A549 (cell line): ENCODE measurements around the gene MAPK8IP3. TPM values are rescaled to one million over a fixed set of nuclear protein-coding genes. Genes with fewer than 3 reads are reported as not detected.

Source experiments
- ATAC-seq, 2 experiments: fragments of 200-7000 bp in 1 of 2; fragments of >200 bp in 1 of 2; cut with Nextera tagmentation in 1 of 2; cut with Tn5 transposase in 1 of 2; 3 replicates each; pipeline versions ENCODE4 v1.8.0 to v1.9.1; 2018 to 2020; ENCODE audit warnings: mild to moderate bottlenecking in 1 of 2, moderate library complexity in 1 of 2
- CTCF ChIA-PET: fragments of 300-600 bp; sonication (Branson Sonifier 250); formaldehyde crosslinking; extraction: SDS; loops from one replicate; lab custom pipeline; 2021; ENCODE audit warnings: antibody characterized with exemption, inconsistent platforms; lab: Yijun Ruan, JAX
- POLR2A ChIA-PET: fragments of 350-600 bp; formaldehyde crosslinking; extraction: SDS; loops from one replicate; lab custom pipeline; 2021; ENCODE audit warnings: antibody characterized with exemption, inconsistent platforms; lab: Yijun Ruan, JAX
- DNase-seq, 2 experiments: peaks; one replicate each; pipeline versions ENCODE4 v3.0.0 to v3.0.0-alpha.2; 2011 to 2016; ENCODE audit warnings: low read depth in 1 of 2, low spot score in 1 of 2
- FAIRE-seq: peaks from 2 replicates; lab custom pipeline; 2011; peaks lifted over from hg19 to GRCh38; lab: Jason Lieb, UNC
- H3K27ac ChIP-seq, 2 experiments: fragments of >200 bp; sonication (Bioruptor Twin); formaldehyde crosslinking; 3 replicates each; pipeline ENCODE4 v1.5.1; 2016 to 2017
- H3K4me1 ChIP-seq: fragments of >200 bp; sonication (Bioruptor Twin); formaldehyde crosslinking; 3 replicates; pipeline ENCODE4 v1.6.1; 2016
- H3K4me2 ChIP-seq: fragments of >200 bp; sonication (Bioruptor Twin); formaldehyde crosslinking; 3 replicates; pipeline ENCODE4 v1.6.1; 2016
- H3K4me3 ChIP-seq: fragments of >200 bp; sonication (Bioruptor Twin); formaldehyde crosslinking; 3 replicates; pipeline ENCODE4 v1.5.1; 2016
- H3K9me3 ChIP-seq: fragments of >200 bp; sonication (Bioruptor Twin); formaldehyde crosslinking; 3 replicates; pipeline ENCODE4 v1.6.1; 2016
- CBX2 ChIP-seq: fragments of 200-600 bp; sonication (generic); IDR thresholded peaks from 2 replicates; pipeline ENCODE4 v1.6.1; 2016; ENCODE audit warnings: low read depth, mild to moderate bottlenecking, borderline replicate concordance
- CBX8 ChIP-seq: fragments of 200-600 bp; sonication (generic); IDR thresholded peaks from 2 replicates; pipeline ENCODE4 v1.6.1; 2016
- CEBPB ChIP-seq, 2 experiments: fragments of >200 bp in 1 of 2; sonication (Bioruptor Twin) in 1 of 2; formaldehyde crosslinking in 1 of 2; IDR thresholded peaks; 2 replicates each; pipeline ENCODE4 v1.6.1; 2012 to 2016
- CHD2 ChIP-seq: fragments of 150-350 bp; IDR thresholded peaks from 2 replicates; pipeline ENCODE4 v1.6.1; 2014; ENCODE audit warnings: low read length; ENCODE audit not compliant: partially characterized antibody
- CHD4 ChIP-seq: fragments of 200-600 bp; sonication (generic); IDR thresholded peaks from 2 replicates; pipeline ENCODE4 v1.6.1; 2016; ENCODE audit warnings: antibody characterized with exemption, mild to moderate bottlenecking, borderline replicate concordance
- EHMT2 ChIP-seq: fragments of 200-600 bp; sonication (generic); IDR thresholded peaks from 2 replicates; pipeline ENCODE4 v1.6.1; 2016; ENCODE audit warnings: antibody characterized with exemption, low read depth, mild to moderate bottlenecking, moderate library complexity
- EP300 ChIP-seq, 2 experiments: fragments of >200 bp; sonication (Bioruptor Twin); formaldehyde crosslinking; IDR thresholded peaks; 2 replicates in 1 of 2; 3 replicates in 1 of 2; pipeline ENCODE4 v1.6.1; 2016 to 2017
- FOSB ChIP-seq: fragments of 250-450 bp; sonication (Bioruptor Pico); IDR thresholded peaks from 2 replicates; pipeline ENCODE4 v1.5.0; 2020; ENCODE audit warnings: mild to moderate bottlenecking, moderate library complexity
- FOXS1 ChIP-seq: fragments of 250-450 bp; sonication (Bioruptor Pico); IDR thresholded peaks from 2 replicates; pipeline ENCODE4 v1.5.0; 2020; ENCODE audit warnings: mild to moderate bottlenecking, moderate library complexity
- HEYL ChIP-seq: fragments of 250-450 bp; sonication (Bioruptor Pico); IDR thresholded peaks from 2 replicates; pipeline ENCODE4 v1.8.0; 2021; ENCODE audit warnings: mild to moderate bottlenecking, moderate library complexity
- HOXA7 ChIP-seq: fragments of 250-450 bp; sonication (Bioruptor Pico); IDR thresholded peaks from 2 replicates; pipeline ENCODE4 v1.5.0; 2020; ENCODE audit warnings: mild to moderate bottlenecking, moderate library complexity
- JUNB ChIP-seq: fragments of >200 bp; sonication (Bioruptor Twin); formaldehyde crosslinking; IDR thresholded peaks from 2 replicates; pipeline ENCODE4 v1.6.1; 2016
- PHF8 ChIP-seq: fragments of 200-600 bp; sonication (generic); IDR thresholded peaks from 2 replicates; pipeline ENCODE4 v1.6.1; 2016; ENCODE audit warnings: low read depth, mild to moderate bottlenecking, antibody characterized with exemption, moderate library complexity, borderline replicate concordance
- POLR2AphosphoS2 ChIP-seq: conservative IDR thresholded peaks from 2 replicates; pipeline ENCODE4 v1.6.1; 2012; ENCODE audit warnings: low read length, improper control_type of control experiment, inconsistent platforms
- RAD21 ChIP-seq, 2 experiments: fragments of >200 bp in 1 of 2; sonication (Bioruptor Twin) in 1 of 2; formaldehyde crosslinking in 1 of 2; IDR thresholded peaks in 1 of 2; conservative IDR thresholded peaks in 1 of 2; 2 replicates in 1 of 2; 3 replicates in 1 of 2; pipeline ENCODE4 v1.6.1; 2012 to 2018; ENCODE audit warnings: inconsistent platforms in 1 of 2
- RCOR1 ChIP-seq: fragments of 150-350 bp; IDR thresholded peaks from 2 replicates; pipeline ENCODE4 v1.6.1; 2014; ENCODE audit warnings: antibody characterized with exemption, low read length, low read depth
- SREBF2 ChIP-seq: fragments of 450-650 bp; IDR thresholded peaks from 2 replicates; pipeline ENCODE4 v1.6.1; 2014; ENCODE audit warnings: mild to moderate bottlenecking, moderate library complexity
- ZNF302 ChIP-seq: fragments of 250-450 bp; sonication (Bioruptor Pico); IDR thresholded peaks from 2 replicates; pipeline ENCODE4 v1.9.0; 2021; ENCODE audit warnings: inconsistent platforms, mild to moderate bottlenecking, moderate library complexity
- WGBS: methylation state at CpG from one replicate; pipeline ENCODE4 v1.1.6; 2017; ENCODE audit errors: missing lambda C conversion rate; 5-methylcytosine and 5-hydroxymethylcytosine counted together
- polyA plus RNA-seq, 4 experiments: library from polyadenylated mRNA; depleted of rRNA in 3 of 4; stranded (reverse); fragments of >200 nt; fragmentation: RNase III in 1 of 4; extraction: RNeasy Plus Mini Kit Qiagen cat#74134 plus additional on column Dnase treatment in 1 of 4; gene quantifications; 2 replicates in 3 of 4; 3 replicates in 1 of 4; pipeline ENCODE4 v1.2.3, GENCODE V29; 2011 to 2017
- TF ChIP-seq, protein P1 (sequence below): IDR thresholded peaks from 2 replicates; pipeline ENCODE4 v1.6.1; 2012
- TF ChIP-seq, protein P2 (sequence below): IDR thresholded peaks from 2 replicates; pipeline ENCODE4 v1.6.1; 2012; ENCODE audit warnings: low read depth, borderline replicate concordance
- TF ChIP-seq, protein P3 (sequence below): fragments of >200 bp; sonication (Bioruptor Twin); formaldehyde crosslinking; IDR thresholded peaks from 3 replicates; pipeline ENCODE4 v1.6.1; 2016
- TF ChIP-seq, protein P4 (sequence below): fragments of >200 bp; sonication (Bioruptor Twin); formaldehyde crosslinking; IDR thresholded peaks from 3 replicates; pipeline ENCODE4 v1.5.1; 2016
- TF ChIP-seq, protein P5 (sequence below): IDR thresholded peaks from 2 replicates; pipeline ENCODE4 v1.6.1; 2012
- TF ChIP-seq, protein P6 (sequence below): fragments of >200 bp; sonication (Bioruptor Twin); formaldehyde crosslinking; IDR thresholded peaks from 2 replicates; pipeline ENCODE4 v1.6.1; 2016
- TF ChIP-seq, protein P7 (sequence below): fragments of 200-600 bp; sonication (generic); IDR thresholded peaks from 2 replicates; pipeline ENCODE4 v1.6.1; 2016; ENCODE audit warnings: antibody characterized with exemption, mild to moderate bottlenecking, moderate library complexity

Gene MAPK8IP3
- polyA plus RNA-seq, 2 of the 4 experiments (the other 2 are of a cell fraction), result 12.0 to 53.3 TPM

DNA sequence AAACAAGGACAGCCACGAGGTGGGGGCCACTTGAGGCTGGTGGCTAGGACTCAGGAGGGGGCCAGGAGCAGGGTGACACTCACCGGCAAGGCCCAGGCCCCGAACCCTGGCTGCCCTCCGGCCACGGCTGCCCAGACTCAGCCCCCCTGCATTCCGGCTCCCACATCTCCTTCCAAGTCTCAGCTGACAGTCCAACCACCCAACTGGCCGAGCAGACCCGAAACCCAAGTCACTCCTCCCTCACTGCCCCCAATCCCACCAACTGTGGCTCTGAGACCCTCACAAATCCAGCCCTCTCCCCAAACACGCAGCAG lies 111.2 kb downstream of the MAPK8IP3 start:
- peaks cover 10% of the 10 kb centered on the region; the same call in 1 of the 3 replicates for H3K4me1 ChIP-seq
- no peak for FAIRE-seq
- no peak overlapping the region for H3K27ac ChIP-seq
- POLR2A ChIA-PET, result interaction anchor here (1.7 kb wide), 1 partner anchor 148 kb away, joined by 4 read pairs; the partner anchor contains the start of gene RPS2
- no peak for DNase-seq
- CTCF ChIA-PET, result no interaction called here
- WGBS, result 91% methylated on average over 9 of the region's 9 CpGs
- no peaks in the 10 kb centered on the region for H3K9me3 ChIP-seq
- H3K4me3 ChIP-seq, result no peak overlapping the region
- H3K4me2 ChIP-seq, result no peak overlapping the region
- ATAC-seq, result no peak
- TF ChIP-seq, protein P1, sequence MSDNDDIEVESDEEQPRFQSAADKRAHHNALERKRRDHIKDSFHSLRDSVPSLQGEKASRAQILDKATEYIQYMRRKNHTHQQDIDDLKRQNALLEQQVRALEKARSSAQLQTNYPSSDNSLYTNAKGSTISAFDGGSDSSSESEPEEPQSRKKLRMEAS, result no peak
- no peak for TF ChIP-seq EP300 (IDR thresholded peaks at IDR 0.05)
- TF ChIP-seq, protein P2, sequence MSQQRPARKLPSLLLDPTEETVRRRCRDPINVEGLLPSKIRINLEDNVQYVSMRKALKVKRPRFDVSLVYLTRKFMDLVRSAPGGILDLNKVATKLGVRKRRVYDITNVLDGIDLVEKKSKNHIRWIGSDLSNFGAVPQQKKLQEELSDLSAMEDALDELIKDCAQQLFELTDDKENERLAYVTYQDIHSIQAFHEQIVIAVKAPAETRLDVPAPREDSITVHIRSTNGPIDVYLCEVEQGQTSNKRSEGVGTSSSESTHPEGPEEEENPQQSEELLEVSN, result no peak
- TF ChIP-seq POLR2AphosphoS2, result no peak
- TF ChIP-seq, protein P3, sequence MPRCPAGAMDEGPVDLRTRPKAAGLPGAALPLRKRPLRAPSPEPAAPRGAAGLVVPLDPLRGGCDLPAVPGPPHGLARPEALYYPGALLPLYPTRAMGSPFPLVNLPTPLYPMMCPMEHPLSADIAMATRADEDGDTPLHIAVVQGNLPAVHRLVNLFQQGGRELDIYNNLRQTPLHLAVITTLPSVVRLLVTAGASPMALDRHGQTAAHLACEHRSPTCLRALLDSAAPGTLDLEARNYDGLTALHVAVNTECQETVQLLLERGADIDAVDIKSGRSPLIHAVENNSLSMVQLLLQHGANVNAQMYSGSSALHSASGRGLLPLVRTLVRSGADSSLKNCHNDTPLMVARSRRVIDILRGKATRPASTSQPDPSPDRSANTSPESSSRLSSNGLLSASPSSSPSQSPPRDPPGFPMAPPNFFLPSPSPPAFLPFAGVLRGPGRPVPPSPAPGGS, result no peak
- no peak for TF ChIP-seq CHD4
- TF ChIP-seq RCOR1, result no peak
- no peak for TF ChIP-seq EHMT2
- no peak for TF ChIP-seq PHF8
- TF ChIP-seq CHD2, result no peak
- no peak for TF ChIP-seq FOSB
- no peak for TF ChIP-seq RAD21 (conservative IDR thresholded peaks at IDR 0.05 in 1 of 2, IDR thresholded peaks at IDR 0.05 in 1 of 2)
- no peak for TF ChIP-seq SREBF2
- no peak for TF ChIP-seq CBX8
- TF ChIP-seq, protein P4, sequence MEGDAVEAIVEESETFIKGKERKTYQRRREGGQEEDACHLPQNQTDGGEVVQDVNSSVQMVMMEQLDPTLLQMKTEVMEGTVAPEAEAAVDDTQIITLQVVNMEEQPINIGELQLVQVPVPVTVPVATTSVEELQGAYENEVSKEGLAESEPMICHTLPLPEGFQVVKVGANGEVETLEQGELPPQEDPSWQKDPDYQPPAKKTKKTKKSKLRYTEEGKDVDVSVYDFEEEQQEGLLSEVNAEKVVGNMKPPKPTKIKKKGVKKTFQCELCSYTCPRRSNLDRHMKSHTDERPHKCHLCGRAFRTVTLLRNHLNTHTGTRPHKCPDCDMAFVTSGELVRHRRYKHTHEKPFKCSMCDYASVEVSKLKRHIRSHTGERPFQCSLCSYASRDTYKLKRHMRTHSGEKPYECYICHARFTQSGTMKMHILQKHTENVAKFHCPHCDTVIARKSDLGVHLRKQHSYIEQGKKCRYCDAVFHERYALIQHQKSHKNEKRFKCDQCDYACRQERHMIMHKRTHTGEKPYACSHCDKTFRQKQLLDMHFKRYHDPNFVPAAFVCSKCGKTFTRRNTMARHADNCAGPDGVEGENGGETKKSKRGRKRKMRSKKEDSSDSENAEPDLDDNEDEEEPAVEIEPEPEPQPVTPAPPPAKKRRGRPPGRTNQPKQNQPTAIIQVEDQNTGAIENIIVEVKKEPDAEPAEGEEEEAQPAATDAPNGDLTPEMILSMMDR, result no peak
- TF ChIP-seq JUNB, result no peak
- TF ChIP-seq, protein P5, sequence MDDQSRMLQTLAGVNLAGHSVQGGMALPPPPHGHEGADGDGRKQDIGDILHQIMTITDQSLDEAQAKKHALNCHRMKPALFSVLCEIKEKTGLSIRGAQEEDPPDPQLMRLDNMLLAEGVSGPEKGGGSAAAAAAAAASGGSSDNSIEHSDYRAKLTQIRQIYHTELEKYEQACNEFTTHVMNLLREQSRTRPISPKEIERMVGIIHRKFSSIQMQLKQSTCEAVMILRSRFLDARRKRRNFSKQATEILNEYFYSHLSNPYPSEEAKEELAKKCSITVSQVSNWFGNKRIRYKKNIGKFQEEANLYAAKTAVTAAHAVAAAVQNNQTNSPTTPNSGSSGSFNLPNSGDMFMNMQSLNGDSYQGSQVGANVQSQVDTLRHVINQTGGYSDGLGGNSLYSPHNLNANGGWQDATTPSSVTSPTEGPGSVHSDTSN, result no peak
- TF ChIP-seq, protein P6, sequence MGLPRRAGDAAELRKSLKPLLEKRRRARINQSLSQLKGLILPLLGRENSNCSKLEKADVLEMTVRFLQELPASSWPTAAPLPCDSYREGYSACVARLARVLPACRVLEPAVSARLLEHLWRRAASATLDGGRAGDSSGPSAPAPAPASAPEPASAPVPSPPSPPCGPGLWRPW, result no peak
- TF ChIP-seq, all 56 proteins: peak for 0

DNA sequence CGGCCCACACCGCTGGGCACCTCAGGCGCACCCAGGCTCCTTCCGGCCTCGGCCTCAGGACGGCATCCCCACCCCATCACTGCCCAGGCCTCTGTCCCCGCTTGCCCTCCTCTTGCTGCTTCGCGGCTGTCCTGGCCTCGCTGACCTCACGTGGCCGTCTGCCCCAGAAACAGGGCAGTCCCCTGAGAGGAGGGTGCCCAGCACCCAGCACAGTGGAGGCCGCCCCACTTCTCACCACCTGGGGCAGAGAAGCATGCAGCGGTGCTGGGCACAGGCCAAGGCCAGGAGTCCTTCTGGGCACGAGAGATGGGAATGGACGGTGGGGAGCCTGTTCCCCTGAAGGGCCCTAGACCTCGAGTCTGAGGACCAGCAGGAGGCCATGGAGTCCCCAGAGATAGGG lies 111.7 kb downstream of the MAPK8IP3 start:
- DNase-seq (no peak), ATAC-seq (no peak; a peak in 1 of 6 replicates), FAIRE-seq (no peak)
- ChIA-PET POLR2A (no interaction called here), CTCF (no interaction called here)
- H3K4me3 ChIP-seq, result no peak overlapping the region
- 92% methylated on average over 16 of the region's 17 CpGs for WGBS
- no peak overlapping the region for H3K27ac ChIP-seq
- H3K4me2 ChIP-seq, result no peak overlapping the region
- no peaks in the 10 kb centered on the region for H3K9me3 ChIP-seq
- H3K4me1 ChIP-seq, result peaks cover 5% of the 10 kb centered on the region; the same call in 1 of the 3 replicates
- TF ChIP-seq, protein P4, result no peak
- TF ChIP-seq HOXA7 (CRISPR knock-in tag) (no peak), CBX2 (no peak), ZNF302 (CRISPR knock-in tag) (no peak), FOXS1 (no peak), CEBPB (IDR thresholded peaks at IDR 0.05) (no peak), HEYL (CRISPR knock-in tag) (no peak)
- TF ChIP-seq, protein P1, result no peak
- TF ChIP-seq, protein P7, sequence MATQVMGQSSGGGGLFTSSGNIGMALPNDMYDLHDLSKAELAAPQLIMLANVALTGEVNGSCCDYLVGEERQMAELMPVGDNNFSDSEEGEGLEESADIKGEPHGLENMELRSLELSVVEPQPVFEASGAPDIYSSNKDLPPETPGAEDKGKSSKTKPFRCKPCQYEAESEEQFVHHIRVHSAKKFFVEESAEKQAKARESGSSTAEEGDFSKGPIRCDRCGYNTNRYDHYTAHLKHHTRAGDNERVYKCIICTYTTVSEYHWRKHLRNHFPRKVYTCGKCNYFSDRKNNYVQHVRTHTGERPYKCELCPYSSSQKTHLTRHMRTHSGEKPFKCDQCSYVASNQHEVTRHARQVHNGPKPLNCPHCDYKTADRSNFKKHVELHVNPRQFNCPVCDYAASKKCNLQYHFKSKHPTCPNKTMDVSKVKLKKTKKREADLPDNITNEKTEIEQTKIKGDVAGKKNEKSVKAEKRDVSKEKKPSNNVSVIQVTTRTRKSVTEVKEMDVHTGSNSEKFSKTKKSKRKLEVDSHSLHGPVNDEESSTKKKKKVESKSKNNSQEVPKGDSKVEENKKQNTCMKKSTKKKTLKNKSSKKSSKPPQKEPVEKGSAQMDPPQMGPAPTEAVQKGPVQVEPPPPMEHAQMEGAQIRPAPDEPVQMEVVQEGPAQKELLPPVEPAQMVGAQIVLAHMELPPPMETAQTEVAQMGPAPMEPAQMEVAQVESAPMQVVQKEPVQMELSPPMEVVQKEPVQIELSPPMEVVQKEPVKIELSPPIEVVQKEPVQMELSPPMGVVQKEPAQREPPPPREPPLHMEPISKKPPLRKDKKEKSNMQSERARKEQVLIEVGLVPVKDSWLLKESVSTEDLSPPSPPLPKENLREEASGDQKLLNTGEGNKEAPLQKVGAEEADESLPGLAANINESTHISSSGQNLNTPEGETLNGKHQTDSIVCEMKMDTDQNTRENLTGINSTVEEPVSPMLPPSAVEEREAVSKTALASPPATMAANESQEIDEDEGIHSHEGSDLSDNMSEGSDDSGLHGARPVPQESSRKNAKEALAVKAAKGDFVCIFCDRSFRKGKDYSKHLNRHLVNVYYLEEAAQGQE, result no peak
- TF ChIP-seq, protein P5, result no peak
